Limb (tissue), 2 donors: Measurements from ENCODE around the gene ESPNL.

Source experiments
- DNase-seq, 2 donors: peaks; one replicate each; pipeline ENCODE4 v3.0.0-alpha.2; 2016; ENCODE audit errors: extremely low spot score in 2 of 2

Gene ESPNL

DNA sequence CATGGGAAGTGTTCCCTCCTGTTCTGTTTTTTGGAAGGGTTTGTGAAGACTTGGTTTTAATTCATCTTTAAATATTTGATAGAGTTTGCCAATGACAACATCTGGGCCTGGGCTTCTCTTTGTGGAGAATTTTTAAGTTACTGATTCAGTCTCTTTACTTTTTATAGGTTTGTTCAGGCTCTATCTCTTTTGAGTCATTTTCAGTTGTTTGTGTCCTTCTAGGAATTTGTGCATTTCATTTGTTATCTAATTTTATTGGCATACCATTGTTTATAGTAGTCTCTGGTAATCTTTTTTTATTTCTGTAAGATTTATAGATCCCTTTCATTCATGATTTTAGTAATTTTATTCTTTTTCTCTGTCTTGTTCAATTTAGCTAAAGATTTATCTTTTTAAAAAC is 24.7 kb upstream of the ESPNL start:
- DNase-seq, result no peak

DNA sequence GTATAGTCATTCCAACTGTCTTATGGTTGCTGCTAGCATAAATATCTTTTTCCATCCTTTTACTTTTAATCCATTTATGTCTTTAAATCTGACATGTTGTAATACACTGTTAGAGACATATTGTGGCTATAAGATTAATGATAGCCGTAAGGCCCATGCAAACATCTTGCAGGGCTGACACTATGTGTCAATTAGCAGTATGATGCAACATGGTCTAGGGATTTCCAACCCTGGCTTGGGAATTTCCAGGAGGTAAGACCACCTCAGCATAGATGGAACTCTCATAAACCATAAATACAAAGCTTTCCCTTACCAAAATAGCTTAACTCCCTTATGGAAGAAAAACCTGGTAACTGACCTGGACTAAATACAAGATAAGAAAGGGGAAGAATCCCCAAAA is 22.8 kb upstream of the ESPNL start:
- no peak for DNase-seq

DNA sequence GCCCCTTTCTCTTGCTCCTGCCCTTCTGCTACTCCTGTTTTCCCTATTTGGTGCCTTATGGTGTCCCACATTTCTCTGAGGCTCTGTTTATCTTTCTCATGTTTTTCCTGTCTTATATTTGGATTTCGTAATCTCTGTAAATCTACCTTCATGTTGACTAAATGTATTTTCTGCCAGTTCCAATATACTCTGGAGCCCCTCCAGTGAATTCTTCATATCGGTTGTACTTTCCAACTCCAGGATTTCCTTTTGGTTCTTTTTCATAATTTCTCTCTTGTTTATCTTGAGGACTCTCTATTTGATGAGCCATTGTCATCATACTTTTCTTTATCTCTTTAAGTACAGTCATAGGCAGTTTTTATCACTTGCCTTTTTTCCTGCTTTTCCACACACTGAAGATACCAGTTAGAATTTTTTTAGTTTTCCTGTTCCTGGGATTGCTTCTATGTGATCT is 20.2 kb upstream of the ESPNL start:
- DNase-seq, result no peak

DNA sequence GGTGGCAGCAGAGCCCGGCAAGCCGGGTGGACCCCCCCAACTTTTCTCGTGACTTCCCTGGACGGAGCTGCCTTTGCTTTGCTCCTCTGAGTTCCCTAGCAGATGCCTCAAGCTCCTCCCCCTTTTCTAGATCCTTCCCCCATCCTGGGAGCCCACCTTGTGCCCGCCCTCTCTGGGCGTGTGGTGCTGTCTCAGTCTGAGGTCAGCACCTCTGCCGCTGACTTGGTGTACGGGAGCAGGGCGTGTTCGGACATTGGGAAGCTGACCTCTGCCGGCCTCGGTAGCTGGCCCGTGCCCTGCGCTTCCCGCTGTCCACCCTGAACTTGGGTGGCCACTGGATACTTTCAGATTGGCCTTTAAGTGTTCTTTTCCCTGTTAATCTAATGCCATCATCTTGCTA is 19.6 kb upstream of the ESPNL start:
- DNase-seq, result no peak

DNA sequence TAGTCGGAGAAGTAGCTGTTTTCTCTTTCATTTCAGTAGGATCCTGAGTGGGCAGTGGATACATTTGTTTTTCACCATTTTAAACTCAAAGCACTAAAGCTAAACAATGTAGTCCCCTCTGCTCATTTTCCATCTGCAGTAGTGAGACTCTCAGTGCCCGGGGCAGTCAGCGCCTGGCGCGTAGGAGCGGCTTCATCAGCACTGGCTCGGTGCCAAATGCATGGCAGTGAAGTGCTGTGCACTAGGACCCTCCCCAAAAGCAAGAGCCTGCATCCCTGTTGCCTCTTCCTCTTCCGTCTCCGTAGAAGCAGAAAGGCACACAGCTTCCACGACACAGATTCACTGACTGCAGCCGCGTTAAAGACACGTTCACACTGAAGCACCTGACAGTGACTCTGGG is 19.0 kb upstream of the ESPNL start:
- DNase-seq, result no peak

DNA sequence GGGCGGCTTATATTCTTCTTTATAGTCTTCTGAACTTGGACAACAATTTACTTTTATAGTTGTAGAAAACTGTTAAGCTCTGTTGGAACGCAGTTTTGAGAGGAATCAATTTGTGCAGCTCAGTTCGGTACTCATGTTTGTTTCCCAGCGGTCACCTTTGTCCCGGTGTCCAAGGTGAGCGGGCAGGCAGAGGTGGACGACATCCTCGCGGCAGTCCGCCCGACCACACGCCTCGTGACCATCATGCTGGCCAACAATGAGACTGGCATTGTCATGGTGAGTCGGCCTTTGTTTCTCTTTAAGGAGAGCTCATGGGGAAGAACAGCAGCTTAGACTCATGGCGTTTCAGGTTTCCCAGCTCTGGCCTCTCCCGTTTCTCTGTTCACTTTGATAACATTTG is 18.6 kb upstream of the ESPNL start:
- no peak for DNase-seq

DNA sequence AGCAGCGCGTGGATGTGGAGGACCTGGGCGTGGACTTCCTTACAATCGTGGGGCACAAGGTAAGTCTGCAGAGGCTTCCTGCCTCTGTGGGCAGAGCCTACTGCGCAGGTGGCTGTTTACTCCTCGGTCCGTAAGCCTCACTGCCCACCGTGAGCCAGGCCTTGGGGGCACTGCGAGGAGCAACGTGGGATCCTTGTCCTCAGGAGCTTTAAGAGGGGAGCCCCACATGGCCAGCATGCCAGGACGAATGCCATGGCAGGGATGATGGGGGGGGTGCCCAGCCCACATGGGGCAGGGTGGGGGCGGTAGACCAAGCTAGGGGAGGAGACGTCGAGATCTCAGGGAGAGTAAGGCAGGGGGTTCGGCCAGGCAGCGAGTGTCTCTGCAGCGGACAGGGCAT is 18.0 kb upstream of the ESPNL start:
- no peak for DNase-seq

DNA sequence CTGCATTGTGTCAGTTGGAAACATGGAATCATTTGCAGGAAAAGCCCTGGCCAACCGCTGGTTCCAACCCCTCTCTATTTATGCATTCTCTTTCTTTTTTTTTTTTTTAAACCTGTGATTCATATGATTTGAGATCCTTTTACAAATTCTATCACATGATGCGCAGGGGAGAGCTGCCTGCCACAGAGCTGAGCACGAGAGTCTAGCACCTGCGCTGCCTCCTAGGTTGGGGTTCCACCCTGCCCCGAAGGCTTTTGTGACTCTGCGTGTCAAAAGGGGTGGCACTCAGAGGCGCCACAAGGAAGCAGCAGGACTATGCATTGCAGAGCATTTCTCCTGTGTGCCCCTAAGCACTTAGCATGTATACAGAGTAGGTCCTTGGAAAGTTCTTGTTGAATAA is 17.3 kb upstream of the ESPNL start:
- DNase-seq, result no peak

DNA sequence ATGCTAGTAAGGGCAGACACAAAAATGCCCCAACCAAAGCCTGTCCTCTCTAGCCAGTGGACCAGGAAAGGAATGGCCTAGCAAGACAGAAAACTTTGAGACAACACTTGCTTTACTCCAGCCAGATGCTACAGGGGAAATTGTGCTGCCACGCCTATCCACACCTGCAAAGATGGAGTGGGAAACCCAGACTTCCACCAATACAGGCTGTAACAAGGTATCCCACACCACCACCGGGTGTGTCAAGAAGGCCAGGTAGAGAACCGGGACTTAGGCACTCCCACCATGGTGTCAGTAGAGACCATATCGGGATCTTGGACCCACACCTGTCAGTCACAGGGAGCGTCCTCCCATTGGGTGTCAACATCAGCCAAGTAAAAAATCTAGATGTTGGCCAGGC is 16.2 kb upstream of the ESPNL start:
- no peak for DNase-seq

DNA sequence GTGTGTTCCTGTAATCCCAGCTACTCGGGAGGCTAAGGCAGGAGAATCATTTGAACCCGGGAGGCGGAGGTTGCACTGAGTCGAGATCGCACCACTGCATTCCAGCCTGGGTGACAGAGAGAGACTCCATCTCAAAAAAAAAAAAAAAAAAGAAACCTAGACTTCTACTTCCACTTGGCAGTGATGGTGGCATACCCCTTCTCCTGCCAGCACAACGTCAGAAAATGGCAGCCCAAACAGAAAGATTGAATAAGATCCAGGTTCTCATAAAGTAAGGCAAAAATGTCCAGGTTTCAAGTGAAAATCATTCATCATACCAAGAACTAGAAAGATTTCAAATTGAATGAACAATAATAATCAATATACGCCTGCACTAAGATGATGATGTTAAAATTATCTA is 15.4 kb upstream of the ESPNL start:
- no peak for DNase-seq

DNA sequence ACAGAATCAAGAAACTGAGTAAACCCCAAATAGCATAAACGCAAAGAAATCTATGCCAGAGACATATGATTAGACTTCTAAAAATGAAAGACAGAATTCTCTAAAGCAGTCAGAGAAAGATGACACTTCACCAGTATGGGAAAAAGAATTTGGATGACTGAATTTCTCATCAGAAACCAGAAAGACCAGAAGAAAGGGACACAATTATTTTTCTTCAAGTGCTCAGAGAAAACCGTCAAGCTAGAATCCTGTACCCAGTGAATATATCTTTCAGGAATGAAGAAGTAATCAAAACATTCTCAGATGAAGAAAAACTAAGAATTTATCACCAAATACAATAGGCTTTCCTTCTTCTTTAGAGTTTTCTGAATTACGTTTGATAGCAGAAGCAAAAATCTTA is 14.2 kb upstream of the ESPNL start:
- no peak for DNase-seq

DNA sequence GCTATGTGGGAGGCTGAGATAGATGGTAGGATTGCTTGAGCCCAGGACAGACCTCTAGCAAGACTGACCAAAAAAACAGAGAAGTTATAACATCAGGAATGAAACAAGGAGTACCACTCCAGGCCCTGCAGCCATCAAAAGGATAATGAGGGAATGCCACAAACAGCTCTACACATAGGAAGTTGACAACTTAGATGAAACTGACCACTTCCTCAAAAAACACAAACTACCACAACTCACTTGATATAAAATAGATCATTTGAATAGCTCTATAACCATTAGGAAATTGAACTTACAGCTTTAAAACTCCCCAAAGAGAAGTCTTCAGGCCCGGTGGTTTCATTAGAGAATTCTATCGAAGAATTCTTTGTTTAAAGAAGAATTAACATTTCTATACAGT is 12.9 kb upstream of the ESPNL start:
- DNase-seq, result no peak

DNA sequence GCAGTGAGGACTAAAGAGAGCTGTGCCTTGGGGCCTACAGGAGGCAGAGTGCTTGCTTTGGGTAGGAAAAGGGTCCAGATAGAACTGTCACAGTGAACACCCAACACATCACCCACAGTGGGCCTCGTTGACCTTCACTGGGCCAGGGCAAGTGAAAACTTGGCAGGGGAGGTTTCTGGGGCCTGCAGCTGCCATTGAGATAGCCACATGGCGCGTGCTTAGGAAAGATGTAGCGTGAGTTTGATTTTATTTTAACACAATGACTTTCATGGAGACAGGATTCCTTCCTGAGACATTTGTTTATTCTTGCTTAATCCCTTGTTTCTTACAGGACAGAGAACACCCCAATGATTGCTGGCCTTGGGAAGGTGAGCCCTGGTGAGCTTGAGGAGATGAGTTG is 9.3 kb upstream of the ESPNL start:
- no peak for DNase-seq

DNA sequence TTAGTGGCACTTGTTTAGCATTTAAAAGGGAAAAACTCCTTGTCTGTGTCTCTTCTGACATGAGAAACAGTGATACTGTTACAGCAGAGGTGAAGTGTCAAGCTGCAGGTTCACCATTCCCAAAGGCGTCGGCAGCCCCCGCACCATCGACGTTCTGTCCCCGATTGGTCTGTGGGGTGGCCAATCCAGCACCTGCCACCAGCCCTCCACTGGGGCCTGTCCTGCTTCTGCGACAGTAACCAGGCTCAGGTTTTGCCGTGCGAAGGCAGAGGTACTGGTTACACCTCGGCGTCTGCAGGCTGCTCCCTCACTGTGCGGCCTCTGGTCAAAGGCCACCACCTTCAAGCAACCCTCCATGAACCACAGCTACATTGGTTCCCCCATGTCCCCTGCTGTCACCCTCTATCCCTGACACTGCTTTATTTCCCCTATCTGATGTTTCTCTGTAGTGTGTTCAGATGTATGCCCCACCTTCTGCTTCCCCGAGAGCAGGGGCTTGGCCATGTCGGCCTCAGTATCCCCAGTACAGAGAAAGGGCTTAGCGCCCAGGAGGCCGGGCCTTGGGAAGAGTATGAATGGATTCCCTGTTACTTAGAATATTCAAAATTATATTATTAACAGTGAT is 8.6 kb upstream of the ESPNL start:
- DNase-seq, result no peak

DNA sequence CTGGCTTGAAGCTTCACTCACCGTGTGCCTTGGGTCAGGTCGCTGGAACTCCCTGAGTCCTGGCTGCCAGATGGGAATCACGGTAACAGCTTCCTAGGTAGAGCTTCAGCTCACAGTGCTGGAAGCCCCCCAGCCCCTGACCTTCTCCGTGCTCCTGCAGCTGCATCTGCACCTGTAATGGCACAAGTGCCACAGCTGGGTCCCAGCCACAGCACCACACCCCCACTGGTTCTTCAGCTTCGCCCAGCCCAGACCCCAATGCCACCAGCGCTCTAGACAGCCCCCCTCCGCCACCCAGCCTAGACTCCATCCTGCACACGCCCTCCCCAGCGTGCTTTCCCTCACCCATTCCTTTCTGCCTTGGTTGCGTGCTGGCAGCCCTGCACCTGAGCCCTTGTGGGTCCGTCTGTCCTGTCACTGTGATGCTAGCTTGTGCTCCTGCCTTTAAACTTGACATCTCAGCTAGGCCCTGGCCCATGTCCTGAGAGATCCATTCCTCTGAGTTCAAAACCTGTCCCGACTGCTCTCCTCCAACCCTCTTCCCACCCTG is 7.6 kb upstream of the ESPNL start:
- DNase-seq, result no peak

DNA sequence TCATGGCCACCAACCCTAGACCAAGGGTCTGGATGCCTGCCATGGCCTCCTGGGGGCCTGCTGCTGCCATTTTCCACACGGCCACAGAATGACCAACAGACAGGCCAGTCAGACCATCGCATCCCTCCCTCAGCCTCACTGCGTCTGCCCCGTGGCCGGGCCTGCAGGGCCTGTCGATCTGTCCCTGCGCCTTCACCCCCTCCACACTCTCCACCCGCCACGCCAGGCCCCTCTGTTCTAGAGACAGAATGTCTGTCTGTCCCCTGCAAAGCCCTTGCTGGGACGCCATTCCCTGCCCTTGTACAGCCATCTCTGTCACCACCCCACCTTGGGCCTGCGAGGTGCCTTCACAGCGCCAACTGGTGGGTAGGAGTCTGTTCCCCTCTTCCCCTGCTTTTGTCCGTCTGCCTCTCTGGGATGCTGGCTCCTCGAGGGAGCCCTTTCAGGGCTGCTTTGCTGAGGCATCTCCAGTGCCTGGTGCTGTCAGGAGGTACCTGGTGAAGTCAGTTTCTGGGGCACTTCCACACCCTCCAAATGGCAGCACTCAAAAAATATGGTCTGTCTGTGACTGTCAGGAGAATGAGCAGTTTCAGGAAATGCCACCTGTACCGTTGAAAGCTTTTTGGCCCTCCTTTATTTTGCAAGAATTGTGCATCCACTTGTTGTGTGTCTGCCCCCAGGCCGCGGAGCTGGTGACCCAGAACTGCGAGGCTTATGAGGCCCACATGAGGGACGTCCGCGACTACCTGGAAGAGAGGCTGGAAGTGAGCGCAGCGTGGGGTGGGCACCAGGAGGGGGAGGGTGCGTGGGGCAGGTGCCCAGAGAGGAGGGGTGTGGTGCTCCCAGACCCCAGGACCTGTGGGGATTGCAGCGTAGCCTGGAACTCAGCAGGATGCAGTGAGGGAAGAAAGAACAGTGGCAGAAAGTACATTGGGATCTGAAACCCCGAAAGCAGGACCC is 6.7 kb upstream of the ESPNL start:
- no peak for DNase-seq

DNA sequence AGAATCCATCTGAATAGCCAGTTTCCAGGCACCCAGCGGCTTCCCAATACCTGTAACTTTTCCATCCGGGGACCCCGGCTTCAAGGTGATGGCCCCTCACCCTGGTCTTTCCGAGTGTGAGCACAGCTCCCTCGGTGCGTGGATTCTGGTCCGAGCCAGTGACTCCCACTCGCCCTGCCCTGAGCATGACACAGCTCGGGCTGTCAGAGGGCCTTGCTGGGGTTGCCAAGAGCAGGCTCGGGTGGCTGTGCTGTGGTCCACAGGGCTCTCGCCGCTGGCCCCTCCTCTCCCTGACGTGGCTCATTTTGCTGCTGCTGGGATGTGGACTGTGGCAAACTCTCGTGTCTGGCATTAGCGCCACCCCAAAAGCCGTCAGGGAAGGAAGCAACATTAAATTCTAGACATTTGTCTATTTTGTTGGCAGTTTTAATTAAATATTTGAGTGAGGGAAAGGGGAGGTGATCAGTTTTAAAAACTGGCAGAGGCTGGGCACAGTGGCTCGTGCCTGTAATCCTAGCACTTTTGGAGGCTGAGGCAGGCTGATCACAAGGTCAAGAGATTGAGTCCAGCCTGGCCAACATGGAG is 5.6 kb upstream of the ESPNL start:
- DNase-seq, result no peak

DNA sequence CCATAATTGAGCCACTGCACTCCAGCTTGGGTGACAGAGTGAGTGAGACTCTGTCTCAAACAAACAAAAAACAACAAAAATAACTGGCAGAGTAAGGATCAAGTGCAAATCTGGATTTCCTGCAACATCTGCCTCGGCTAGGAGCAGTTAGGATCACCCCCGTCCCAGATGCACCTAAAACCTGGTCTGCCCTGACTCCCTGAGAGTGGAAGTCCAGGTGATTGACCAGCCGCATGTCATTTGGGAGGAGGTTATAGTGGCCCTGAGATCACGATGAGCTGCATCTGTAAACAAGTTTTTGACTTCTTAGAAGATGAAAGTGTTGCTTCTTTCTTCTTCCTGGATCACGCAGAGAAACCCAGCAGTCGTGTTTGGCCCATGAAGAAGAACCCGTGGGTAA is 5.0 kb upstream of the ESPNL start:
- no peak for DNase-seq

DNA sequence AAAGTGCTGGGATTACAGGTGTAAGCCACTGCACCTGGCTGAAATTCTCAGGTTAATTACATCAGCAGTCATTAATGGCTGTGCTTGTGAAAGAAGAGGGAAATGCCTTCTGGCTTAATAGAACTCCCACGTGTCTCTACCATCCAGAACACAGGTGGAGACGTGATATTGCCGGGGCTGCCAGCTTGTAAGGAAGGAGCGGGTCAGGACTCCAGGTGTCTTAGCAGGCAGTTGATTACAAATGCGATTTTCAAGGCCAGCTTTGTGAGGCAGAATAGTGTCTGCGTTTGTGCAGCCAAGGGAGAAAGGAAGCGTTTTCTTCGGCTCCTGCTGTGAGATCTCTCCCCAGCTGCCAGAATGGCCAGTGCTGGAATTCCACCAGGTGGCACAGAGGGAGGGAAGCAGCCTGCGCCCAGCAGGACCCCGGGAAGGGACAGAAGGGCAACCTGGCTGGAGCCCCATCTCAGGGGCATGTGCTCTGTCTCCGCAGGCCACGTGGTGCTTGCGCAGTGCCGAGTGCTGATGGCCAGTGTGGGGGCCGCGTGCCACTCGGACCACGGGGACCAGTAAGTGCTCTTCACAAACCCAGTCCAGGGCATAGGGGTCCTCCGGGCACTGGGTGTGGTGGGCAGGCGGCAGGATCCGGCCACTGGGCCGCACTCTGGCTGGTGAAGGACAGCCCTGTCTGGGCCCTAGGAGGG is 3.7 kb upstream of the ESPNL start:
- no peak for DNase-seq

DNA sequence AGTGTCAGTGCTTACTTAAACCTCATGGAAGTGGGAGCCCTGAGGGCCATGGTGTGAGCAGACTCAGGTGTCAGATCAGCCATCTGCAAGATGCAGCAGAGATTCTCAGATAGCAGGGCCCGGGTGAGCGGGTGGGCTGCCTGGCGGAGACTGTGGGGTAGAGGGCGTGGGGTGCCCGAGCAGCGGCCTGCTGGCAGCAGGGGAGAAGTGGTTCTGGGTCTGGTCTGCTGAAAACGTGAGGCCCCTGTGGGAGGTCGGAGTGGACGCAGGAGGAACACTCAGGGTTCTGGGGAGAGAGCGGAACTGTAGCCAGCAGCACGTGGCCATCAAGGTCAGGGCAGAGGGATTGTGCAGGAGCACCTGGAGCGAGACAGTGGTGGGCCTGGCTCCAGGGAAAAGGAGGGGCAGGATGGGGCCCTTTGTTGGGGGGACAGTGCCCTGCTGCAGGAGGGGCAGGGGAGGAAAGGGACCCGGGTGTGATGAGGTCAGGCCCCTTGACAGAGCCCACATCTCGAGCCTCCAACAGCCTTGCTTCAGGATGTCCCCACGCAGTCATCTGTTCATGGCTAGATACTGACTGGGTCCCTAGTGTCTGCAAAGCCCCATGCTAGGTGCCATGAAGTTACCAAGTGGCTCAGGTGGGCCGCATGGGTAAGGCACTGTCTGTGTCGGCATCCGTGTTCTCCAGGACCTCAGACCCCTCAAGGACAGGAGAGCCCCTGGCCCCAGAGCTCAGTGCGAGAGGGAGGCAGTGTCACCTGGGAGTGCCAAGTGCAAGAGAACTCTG is 2.7 kb upstream of the ESPNL start:
- no peak for DNase-seq
